Head of caudate nucleus (tissue), 42 donors: ENCODE measurements around the gene BAX.

Experiments
- DNase-seq, 42 donors: peaks; one replicate each; pipeline versions ENCODE4 v3.0.0 to v3.0.0-alpha.2; 2020 to 2021; ENCODE audit warnings: mixed read lengths in 7 of 42
- intact Hi-C: fragments of 100-400 bp; cut with DNase I; formaldehyde crosslinking; loops from one replicate; pipeline ENCODE4 v1.15.0; 2022

The BAX gene

GRCh38 chr19:48997972-48998371 is 43.3 kb downstream of the BAX start:
- intact Hi-C loops, result no loop called here
- peak in 13 of 42 donors; percentile 18 to 50 (median 39) for DNase-seq

DNA sequence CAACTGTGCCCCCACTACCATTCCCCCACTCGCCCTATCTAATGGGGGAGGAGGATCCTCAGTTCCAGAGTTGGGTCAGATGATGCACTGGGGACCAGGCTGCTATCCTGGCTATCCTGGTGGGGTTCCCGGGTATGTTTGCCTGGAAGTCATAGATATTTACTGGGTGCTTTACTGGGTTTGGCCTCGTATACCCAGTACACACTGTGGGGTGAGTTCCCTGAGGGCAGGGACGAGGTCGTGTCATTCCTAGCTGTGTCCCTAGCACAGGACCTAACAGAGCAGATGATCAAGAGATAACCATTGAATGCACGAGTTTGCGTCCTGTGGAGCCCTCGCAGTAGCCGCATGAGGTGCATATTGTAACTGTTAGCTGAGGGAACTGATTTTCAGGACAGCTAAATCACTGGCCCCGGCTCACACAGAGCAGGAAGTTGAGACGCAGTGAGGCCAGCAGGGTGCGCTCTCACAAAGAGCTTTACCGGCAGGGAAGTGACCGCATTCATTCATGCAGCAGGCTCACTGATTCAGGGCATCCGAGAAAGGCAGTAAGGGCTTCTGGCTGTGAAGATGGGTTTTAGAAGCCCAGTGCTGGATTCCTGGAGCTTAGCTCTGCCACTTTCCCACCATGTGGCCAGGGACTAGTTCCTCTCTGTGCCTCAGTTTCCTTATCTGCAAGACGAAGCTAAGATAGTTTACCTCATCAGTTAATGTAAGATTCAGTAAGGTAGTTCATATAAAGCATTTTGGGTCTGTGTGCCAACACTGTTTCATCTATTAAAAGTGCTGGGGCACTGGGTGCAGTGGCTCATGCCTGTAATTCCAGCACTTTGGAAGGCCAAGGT is 45.0 kb downstream of the BAX start:
- intact Hi-C loops, result no loop called here
- peak in 35 of 42 donors; percentile 12 to 71 (median 49) for DNase-seq

- no peak for DNase-seq
- intact Hi-C loops, result no loop called here
Observed at GRCh38 chr19:49004133-49004532, 49.5 kb downstream of the BAX start.

- no peak for DNase-seq
- intact Hi-C loops, result no loop called here
Observed at GRCh38 chr19:49004964-49005614, 50.4 kb downstream of the BAX start.

DNA sequence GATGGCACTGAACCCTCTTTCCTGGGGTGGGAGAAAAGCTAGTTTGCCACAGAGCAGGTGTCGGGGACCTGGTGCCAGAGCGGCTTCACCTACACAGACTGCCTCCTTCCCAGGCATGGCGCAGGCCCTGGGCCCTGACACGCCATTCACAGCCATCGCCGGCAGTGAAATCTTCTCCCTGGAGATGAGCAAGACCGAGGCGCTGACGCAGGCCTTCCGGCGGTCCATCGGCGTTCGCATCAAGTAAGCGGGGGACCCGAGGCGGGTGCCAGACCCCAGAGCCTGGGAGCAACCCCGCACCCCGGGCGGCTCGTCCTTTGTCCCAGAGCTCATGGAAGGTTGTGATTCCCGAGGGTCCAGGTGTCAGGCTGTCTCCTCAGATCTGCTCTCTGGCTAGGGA is 52.2 kb downstream of the BAX start:
- no peak for DNase-seq
- intact Hi-C loops, result no loop called here

GRCh38 chr19:49009828-49010227 is 55.2 kb downstream of the BAX start:
- no peak for DNase-seq
- intact Hi-C loops, result no loop called here

- intact Hi-C loops, result no loop called here
- no peak for DNase-seq
Observed at GRCh38 chr19:49010453-49010852, 55.8 kb downstream of the BAX start.

GRCh38 chr19:49011194-49011593 is 56.5 kb downstream of the BAX start:
- intact Hi-C loops, result no loop called here
- no peak for DNase-seq
